GM18907 (cell line): ENCODE measurements around the gene CCT5.
"Not testable (repeated sequence)": the region's sequence is repeated elsewhere in the genome, so short reads cannot be mapped to it uniquely, and the experiment has no call there.

Source experiments
- ATAC-seq: cut with Tn5 transposase; IDR thresholded peaks from one replicate; pipeline ENCODE4 v1.9.1; 2021; ENCODE audit warnings: mild to moderate bottlenecking, moderate library complexity; ENCODE audit not compliant: unreplicated experiment

CCT5 gene

DNA sequence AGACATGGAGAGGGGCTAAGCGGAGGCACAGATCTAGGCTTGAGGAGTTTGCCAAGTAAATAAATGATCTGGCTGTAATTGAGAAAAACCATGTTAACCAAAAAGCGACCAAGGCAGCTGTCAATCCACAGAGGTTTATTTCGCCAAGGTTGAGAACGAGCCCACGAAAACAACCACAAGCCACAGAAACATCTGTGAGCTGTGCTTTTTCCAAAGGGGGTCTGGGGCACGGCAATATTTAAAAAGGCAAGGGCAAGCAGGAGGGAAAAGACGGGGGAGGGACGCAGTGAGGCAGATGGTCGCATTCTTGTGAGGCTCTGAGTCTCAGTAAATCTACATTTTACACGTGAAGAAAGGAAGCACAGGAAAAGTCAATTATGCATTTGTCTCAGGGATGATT, 25.4 kb downstream of the CCT5 start:
- ATAC-seq = no peak

DNA sequence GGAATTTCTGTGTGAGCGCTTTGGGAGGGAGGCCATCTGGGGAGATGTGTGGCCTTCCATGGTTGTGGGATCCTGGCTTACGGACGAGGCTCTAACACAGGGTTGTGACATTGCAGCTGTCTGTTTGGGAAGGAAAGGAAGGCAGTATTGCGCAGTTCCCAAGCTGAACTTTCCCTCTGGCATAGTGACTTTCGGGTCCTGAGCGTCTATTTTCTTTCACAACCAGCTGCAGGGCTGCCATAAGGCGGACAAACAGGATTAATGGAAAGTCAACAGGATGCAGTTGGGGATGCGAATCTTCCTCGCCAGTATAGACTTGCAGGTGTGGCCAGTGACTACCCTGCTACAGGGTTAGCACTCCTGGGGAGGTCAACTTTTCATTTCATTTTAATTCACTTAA, 25.9 kb downstream of the CCT5 start:
- ATAC-seq = no peak

DNA sequence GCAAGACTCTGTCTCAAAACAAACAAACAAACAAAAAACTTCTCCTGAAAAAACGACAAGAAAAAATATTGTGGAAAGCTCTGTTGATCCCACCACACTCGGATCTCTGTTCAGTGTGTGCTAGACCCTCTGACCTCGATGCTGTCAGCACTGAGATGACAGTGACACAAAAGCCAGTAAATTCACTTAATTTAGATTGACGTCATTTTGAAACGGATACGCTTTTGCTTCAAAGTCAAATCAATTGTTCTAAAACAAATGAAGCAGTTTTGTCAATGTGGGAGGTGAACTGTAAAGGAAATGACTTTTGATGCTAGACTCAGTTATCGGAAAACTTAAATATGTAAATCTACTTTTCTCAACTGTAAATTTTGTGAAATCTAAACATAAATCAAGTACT, 26.6 kb downstream of the CCT5 start:
- no peak for ATAC-seq

DNA sequence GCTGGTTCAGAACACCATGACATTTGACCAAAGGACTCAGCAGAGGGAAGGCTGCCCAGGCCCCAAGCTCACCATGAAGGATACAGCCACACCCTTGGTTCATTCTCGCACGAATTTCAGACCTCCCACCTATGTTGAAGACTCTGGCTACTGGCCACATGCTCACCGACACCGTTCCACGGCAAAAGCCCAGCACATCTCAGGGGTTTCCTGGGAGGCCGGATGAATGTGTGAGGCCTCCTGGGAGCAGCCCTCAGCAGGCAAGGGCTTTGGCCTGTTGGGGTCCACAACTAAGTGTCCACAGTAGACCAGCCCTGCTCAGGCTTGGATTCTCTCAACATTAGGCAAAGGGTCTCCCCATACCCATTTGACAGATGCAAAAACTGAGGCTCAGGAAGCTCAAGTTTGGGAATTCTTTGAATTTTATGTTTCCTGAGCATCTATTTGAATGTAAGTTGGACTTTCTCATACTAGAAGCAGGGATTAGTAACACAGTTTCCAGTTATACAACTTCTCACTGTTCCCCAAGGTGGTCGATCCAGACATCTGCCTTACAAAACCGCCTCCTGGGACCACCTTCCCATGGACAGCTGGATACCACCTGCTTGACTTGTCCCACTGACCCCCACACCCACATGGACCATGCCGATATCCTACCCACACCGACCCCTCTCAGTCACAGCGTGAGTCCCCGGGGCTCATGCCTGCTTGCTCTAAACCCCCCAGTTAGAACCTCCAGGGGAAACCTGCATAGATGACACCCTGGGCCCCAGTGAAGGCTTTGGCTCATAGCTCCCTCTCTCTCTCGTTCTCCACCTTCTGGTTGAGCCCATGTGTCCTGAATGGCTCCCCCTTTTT, 27.9 kb downstream of the CCT5 start:
- no peak for ATAC-seq

- no peak for ATAC-seq
Measured at GRCh38 chr5:10278658-10279279, 28.7 kb downstream of the CCT5 start.

DNA sequence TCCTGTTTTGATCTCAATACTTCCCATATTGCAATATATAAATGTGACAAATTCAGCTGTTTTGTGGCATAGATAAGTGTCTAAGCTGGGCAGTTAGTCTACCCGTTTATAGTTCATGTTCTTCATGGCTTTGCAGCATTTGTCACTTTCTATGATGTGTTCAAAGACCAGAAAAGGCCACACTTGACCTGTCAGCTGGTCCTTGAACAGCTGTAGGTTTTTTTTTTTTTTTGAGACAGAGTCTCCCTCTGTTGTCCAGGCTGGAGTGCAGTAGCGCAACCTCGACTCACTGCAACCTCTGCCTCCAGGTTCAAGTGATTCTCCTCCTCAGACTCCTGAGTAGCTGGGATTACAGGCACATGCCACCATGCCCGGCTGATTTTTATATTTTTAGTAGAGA, 29.2 kb downstream of the CCT5 start:
- no peak for ATAC-seq

DNA sequence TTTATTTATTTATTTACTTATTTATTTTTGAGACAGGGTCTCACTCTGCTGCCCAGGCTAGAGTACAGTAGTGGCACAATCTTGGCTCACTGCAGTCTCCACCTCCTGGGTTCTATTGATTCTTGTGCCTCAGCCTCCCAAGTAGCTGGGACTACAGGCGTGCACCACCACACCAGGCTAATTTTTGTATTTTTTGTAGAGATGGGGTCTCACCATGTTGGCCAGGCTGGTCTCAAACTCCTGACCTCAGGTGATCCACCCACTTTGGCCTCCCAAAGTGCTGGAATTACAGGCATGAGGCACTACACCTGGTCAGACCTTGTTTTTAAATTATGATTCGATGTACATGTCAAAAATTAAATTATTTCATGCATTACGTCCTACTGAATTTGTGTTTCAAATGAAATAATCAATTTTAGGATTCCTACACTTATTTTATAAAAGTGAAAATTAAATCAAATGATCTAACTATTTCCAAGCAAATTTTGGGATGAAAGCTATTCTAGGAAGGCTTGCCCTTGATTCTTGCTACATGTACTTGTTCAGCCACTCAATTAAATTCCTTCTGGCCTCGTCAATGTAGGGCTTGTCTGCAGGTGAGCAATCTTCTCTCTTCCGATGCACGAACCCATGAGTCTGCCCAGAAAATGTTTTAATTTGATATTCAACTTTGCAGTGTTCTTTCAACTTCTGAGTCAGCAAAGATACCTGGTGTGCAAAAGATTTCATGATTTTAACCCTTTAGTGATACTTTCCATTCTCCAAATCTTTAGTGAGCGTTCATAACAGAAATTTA, 30.0 kb downstream of the CCT5 start:
- no peak for ATAC-seq

GRCh38 chr5:10283927-10284635, 34.0 kb downstream of the CCT5 start:
- peak; percentile 95 for ATAC-seq

- ATAC-seq = not testable (repeated sequence)
Measured at GRCh38 chr5:10285362-10285761, 35.3 kb downstream of the CCT5 start.

DNA sequence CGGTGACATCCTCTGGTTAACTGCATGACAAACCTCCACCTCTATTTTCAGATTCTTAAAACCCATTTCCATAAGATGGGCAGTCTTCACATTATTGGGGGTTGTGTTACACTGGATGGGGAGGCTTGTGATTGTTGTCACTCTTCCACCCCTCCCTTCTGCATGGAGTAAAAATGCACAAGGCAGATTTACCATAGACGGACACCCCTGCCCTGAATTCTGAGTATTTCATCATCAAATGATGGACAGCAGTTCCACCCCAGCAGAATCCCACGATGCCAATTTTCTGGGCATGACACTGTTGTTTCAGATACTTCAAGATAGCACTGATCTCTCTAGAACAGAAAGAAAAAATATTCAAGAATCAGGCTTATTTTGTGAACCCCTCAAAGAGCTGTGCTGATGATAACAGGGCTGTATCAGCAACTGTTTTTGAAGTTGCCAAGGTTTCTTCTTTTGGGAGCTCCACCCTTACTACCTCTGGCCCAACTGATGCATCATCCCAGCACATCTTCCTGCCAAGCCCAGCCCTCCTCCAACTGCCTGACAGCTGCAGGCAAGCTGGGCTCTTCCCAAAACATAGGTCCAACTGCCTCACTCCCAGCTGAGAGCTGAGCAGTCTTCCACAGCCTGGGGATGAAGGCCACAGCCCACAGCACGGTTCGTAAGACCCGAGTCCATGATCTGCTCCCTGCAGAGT, 36.2 kb downstream of the CCT5 start:
- no peak for ATAC-seq

DNA sequence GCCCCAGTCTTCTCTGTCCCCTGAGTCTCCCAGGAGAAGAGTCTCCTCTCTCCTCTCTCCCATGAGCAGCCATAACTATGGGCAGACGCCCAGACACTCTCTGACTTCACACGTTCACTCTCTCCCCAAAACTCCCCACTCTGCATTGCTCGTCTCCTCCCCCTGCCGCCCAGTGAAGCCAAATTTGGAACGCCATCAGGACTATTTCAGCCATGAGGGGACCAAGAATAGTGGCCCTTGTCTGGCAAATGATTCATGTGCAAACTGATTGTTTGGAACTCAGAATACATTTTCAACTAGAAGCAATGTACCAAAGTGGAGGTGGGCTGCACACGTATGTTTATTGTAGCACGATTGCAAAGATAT, 36.8 kb downstream of the CCT5 start:
- ATAC-seq = no peak

- peak; percentile 63 for ATAC-seq
Measured at GRCh38 chr5:10288592-10289219, 38.6 kb downstream of the CCT5 start.

GRCh38 chr5:10289353-10289752, 39.3 kb downstream of the CCT5 start:
- no peak for ATAC-seq

- no peak for ATAC-seq
Measured at GRCh38 chr5:10289991-10290390, 39.9 kb downstream of the CCT5 start.

DNA sequence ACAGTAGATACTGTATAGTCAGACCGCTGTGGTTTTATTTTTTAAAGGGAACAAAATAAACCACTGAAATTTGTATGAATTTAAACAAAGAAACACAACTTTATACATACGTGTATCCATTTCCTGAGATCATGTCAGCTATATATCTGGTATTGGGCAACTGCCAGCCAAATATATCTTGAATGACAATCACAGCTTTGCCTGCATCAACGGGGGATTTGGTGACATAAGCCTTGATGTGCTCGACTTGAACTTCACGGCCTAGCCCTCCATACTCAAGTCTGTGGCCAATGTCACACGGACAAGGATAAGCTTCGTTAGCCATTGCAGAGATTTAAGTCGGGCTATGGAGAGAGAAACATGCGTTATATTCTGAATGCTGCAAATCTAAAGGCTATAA, 40.4 kb downstream of the CCT5 start:
- ATAC-seq = no peak

GRCh38 chr5:10291692-10292339, 41.7 kb downstream of the CCT5 start:
- ATAC-seq = no peak

DNA sequence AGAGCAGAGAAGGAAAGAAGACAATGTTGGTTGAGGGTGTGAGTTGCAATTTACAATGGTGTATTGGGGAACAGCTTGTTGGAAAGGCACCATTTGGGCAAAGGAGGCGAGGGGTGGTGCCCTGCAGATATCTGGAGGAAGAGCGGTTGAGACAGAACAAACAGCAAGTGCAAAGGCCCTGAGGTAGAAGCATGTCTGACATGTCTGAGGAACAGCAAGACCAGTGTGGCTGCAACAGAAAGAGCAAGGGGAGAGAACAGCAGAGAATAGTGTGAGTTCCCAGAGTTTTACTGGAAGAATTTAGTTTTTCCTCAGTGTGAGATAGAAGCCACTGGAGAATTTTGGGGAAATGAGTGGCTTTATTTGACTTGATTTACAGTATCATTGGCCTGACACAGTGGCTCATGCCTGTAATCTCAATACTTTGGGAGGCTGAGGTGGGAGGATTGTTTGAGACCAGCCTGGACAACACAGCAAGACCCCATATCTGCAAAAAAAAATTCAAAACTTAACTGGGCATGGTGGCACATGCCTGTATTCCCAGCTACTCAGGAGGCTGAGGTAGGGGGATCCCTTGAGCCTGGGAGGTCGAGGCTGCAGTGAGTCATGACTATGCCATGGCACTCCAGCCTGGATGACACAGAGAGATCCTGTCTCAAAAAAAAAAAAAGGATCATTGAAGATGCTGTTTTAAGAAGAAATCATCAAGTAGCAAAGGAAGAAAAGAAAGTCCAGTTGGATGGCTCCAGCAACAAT, 44.0 kb downstream of the CCT5 start:
- no peak for ATAC-seq

GRCh38 chr5:10295619-10296326, 45.7 kb downstream of the CCT5 start:
- ATAC-seq = no peak
